BLaER1 (cell line): ENCODE measurements around the gene ZMPSTE24.
"Not testable (repeated sequence)": the region's sequence is repeated elsewhere in the genome, so short reads cannot be mapped to it uniquely, and the experiment has no call there.

ENCODE experiments used
- H3K27ac ChIP-seq: shearing (Covaris generic); formaldehyde crosslinking; 2 replicates; pipeline ENCODE4 v1.8.1; 2022
- H3K27me3 ChIP-seq: shearing (Covaris generic); formaldehyde crosslinking; 2 replicates; pipeline ENCODE4 v1.8.1; 2022
- H3K36me3 ChIP-seq: shearing (Covaris generic); formaldehyde crosslinking; 2 replicates; pipeline ENCODE4 v1.8.1; 2022
- H3K4me1 ChIP-seq: shearing (Covaris generic); formaldehyde crosslinking; 2 replicates; pipeline ENCODE4 v1.8.1; 2022
- H3K4me2 ChIP-seq: shearing (Covaris generic); formaldehyde crosslinking; 2 replicates; pipeline ENCODE4 v1.8.1; 2022
- H3K4me3 ChIP-seq: shearing (Covaris generic); formaldehyde crosslinking; 2 replicates; pipeline ENCODE4 v1.8.1; 2022
- H3K9ac ChIP-seq: shearing (Covaris generic); formaldehyde crosslinking; 2 replicates; pipeline ENCODE4 v1.8.1; 2022
- H3K9me3 ChIP-seq: shearing (Covaris generic); formaldehyde crosslinking; 2 replicates; pipeline ENCODE4 v1.8.1; 2022
- H4K20me1 ChIP-seq: shearing (Covaris generic); formaldehyde crosslinking; 2 replicates; pipeline ENCODE4 v1.8.1; 2022
- Cebpa-rat ChIP-seq: shearing (Covaris generic); IDR thresholded peaks from 2 replicates; pipeline ENCODE4 v1.8.1; 2022

ZMPSTE24 gene

GRCh38 chr1:40338745-40339419, 80.8 kb downstream of the ZMPSTE24 start:
- TF ChIP-seq Cebpa-rat: 0 out of 2 replicates have a peak, but pooled peaks have one; percentile 56
- Histone ChIP-seq H3K4me2 (no peak overlapping the region), H3K27ac (no peak overlapping the region), H3K4me3 (no peak overlapping the region), H3K27me3 (no peaks in the 10 kb centered on the region), H4K20me1 (no peaks in the 10 kb centered on the region), H3K4me1 (no peaks in the 10 kb centered on the region), H3K36me3 (no peaks in the 10 kb centered on the region), H3K9me3 (peaks cover 6% of the 10 kb centered on the region; the same call in 1 of the 2 replicates), H3K9ac (no peak overlapping the region)

GRCh38 chr1:40339420-40340323, 81.6 kb downstream of the ZMPSTE24 start:
- Histone ChIP-seq H3K4me3 (no peak overlapping the region), H3K9me3 (peaks cover 6% of the 10 kb centered on the region; the same call in 1 of the 2 replicates), H3K27me3 (no peaks in the 10 kb centered on the region), H3K36me3 (no peaks in the 10 kb centered on the region), H3K9ac (no peak overlapping the region), H3K4me1 (no peaks in the 10 kb centered on the region), H3K4me2 (no peak overlapping the region), H3K27ac (no peak overlapping the region), H4K20me1 (no peaks in the 10 kb centered on the region)
- TF ChIP-seq Cebpa-rat: no peak

- Histone ChIP-seq H3K36me3 (no peaks in the 10 kb centered on the region), H3K4me1 (no peaks in the 10 kb centered on the region), H3K4me3 (no peak overlapping the region), H3K9ac (no peak overlapping the region), H3K27ac (no peak overlapping the region), H4K20me1 (no peaks in the 10 kb centered on the region), H3K4me2 (no peak overlapping the region), H3K27me3 (no peaks in the 10 kb centered on the region), H3K9me3 (peaks cover 6% of the 10 kb centered on the region; the same call in 1 of the 2 replicates)
- TF ChIP-seq Cebpa-rat: no peak
Measured at GRCh38 chr1:40341491-40342380, 83.7 kb downstream of the ZMPSTE24 start.

- not testable (repeated sequence) for H3K4me1 ChIP-seq, H3K27ac ChIP-seq, H3K27me3 ChIP-seq, H3K36me3 ChIP-seq, H3K9ac ChIP-seq, H3K4me2 ChIP-seq, H4K20me1 ChIP-seq, H3K4me3 ChIP-seq, H3K9me3 ChIP-seq
Measured at GRCh38 chr1:40342381-40342717, 84.3 kb downstream of the ZMPSTE24 start.
